ENCODE data around the gene CALHM3. TPM values are rescaled to one million over a fixed set of nuclear protein-coding genes. Genes with fewer than 3 reads are reported as not detected.

The CALHM3 gene
- total RNA-seq, 1 experiment from 2014 or later, result 0.13 TPM

- TF ChIP-seq NFATC4 (CRISPR knock-in tag; IDR thresholded peaks at IDR 0.05), result no peak
- no peak for TF ChIP-seq TCF7 (CRISPR knock-in tag; IDR thresholded peaks at IDR 0.05; ENCODE audit: low read depth)
- TF ChIP-seq NR3C1 (CRISPR knock-in tag; conservative IDR thresholded peaks at IDR 0.05; ENCODE audit: low read depth), result no peak
- no peak for TF ChIP-seq MYBL2 (CRISPR knock-in tag; IDR thresholded peaks at IDR 0.05)
- no peak for TF ChIP-seq SMAD4 (CRISPR knock-in tag; IDR thresholded peaks at IDR 0.05)
- no peak for TF ChIP-seq FOXP1 (CRISPR knock-in tag; IDR thresholded peaks at IDR 0.05; ENCODE audit: borderline replicate concordance)
- no peak for TF ChIP-seq GABPB1 (CRISPR knock-in tag; IDR thresholded peaks at IDR 0.05)
Measured at GRCh38 chr10:103499881-103500280, 20.8 kb upstream of the CALHM3 start (continued).

DNA sequence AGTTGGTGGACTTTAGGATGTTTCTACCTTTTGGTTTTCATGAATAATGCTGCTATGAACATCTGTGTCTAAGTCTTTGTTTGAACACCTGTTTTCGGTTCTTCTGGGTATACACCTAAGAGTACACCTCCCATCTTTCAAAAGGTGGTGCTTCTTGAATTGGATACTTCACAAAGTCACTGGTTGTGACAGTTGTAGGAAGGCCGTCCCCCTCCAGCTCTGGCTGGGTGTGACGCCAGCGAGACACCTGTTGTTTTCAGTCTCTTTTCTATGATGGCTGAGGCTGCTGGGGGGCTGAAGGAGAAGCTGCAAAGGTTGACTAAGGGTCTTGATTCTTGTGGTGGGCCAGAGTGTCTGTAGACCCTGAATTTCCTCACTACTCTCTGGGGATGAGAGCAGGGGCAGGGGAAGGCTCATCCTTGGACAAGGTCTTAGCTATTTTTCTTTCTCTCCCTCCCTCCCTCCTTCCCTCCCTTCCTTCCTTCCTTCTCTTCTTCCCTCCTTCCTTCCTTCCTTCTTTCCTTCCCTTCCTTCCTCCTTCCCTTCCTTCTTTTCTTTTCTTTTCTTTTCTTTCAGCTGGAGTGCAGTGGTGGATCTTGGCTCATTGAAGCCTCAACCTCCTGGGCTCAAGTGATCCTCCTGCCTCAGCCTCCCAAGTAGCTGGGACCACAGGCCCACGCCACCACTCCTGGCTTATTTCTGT is 20.0 kb upstream of the CALHM3 start:
- ChIA-PET POLR2A (no interaction called here), CTCF (interaction anchor here (0.7 to 1.4 kb wide), 3 partner anchors 56 to 94 kb away, joined by 3 to 5 read pairs (median 4); no protein-coding TSS in a partner anchor)
- ATAC-seq (no peak), DNase-seq (ENCODE audit: low spot score) (no peak)
- H3K36me3 Mint-ChIP-seq, result no peaks in the 10 kb centered on the region
- no peak for TF ChIP-seq NR1H2 (CRISPR knock-in tag; IDR thresholded peaks at IDR 0.05)
- TF ChIP-seq FOXK1 (CRISPR knock-in tag; IDR thresholded peaks at IDR 0.05), result no peak
- no peak for TF ChIP-seq GTF2I (CRISPR knock-in tag; conservative IDR thresholded peaks at IDR 0.05)
- TF ChIP-seq NR3C1 (CRISPR knock-in tag; conservative IDR thresholded peaks at IDR 0.05; ENCODE audit: low read depth), result no peak
- no peak for TF ChIP-seq SMAD4 (CRISPR knock-in tag; IDR thresholded peaks at IDR 0.05)
- TF ChIP-seq JAZF1 (CRISPR knock-in tag; IDR thresholded peaks at IDR 0.05), result no peak
- TF ChIP-seq, protein P1, sequence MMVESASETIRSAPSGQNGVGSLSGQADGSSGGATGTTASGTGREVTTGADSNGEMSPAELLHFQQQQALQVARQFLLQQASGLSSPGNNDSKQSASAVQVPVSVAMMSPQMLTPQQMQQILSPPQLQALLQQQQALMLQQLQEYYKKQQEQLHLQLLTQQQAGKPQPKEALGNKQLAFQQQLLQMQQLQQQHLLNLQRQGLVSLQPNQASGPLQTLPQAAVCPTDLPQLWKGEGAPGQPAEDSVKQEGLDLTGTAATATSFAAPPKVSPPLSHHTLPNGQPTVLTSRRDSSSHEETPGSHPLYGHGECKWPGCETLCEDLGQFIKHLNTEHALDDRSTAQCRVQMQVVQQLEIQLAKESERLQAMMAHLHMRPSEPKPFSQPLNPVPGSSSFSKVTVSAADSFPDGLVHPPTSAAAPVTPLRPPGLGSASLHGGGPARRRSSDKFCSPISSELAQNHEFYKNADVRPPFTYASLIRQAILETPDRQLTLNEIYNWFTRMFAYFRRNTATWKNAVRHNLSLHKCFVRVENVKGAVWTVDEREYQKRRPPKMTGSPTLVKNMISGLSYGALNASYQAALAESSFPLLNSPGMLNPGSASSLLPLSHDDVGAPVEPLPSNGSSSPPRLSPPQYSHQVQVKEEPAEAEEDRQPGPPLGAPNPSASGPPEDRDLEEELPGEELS (CRISPR knock-in tag; IDR thresholded peaks at IDR 0.05), result no peak
- no peak for TF ChIP-seq SOX15 (CRISPR knock-in tag; IDR thresholded peaks at IDR 0.05)
- TF ChIP-seq ZNF423 (CRISPR knock-in tag; IDR thresholded peaks at IDR 0.05), result no peak
- no peak for TF ChIP-seq E2F1 (CRISPR knock-in tag; IDR thresholded peaks at IDR 0.05)
- TF ChIP-seq NR2C2 (CRISPR knock-in tag; IDR thresholded peaks at IDR 0.05), result no peak
- no peak for TF ChIP-seq ZNF121 (CRISPR knock-in tag; IDR thresholded peaks at IDR 0.05)
- TF ChIP-seq ZNF671 (CRISPR knock-in tag; IDR thresholded peaks at IDR 0.05), result no peak
- no peak for TF ChIP-seq PRDM15 (CRISPR knock-in tag; IDR thresholded peaks at IDR 0.05)
- TF ChIP-seq, protein P2, sequence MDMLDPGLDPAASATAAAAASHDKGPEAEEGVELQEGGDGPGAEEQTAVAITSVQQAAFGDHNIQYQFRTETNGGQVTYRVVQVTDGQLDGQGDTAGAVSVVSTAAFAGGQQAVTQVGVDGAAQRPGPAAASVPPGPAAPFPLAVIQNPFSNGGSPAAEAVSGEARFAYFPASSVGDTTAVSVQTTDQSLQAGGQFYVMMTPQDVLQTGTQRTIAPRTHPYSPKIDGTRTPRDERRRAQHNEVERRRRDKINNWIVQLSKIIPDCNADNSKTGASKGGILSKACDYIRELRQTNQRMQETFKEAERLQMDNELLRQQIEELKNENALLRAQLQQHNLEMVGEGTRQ (CRISPR knock-in tag; IDR thresholded peaks at IDR 0.05), result no peak
- no peak for TF ChIP-seq EMX1 (CRISPR knock-in tag; IDR thresholded peaks at IDR 0.05)
- peaks cover 49% of the 10 kb centered on the region for H3K27me3 Mint-ChIP-seq (ENCODE audit: low read depth)
- no peak overlapping the region for H3K4me3 Mint-ChIP-seq
- H3K9me3 Mint-ChIP-seq, result no peaks in the 10 kb centered on the region
- no peak overlapping the region for H3K27ac Mint-ChIP-seq
- peaks cover 7% of the 10 kb centered on the region for H3K4me1 Mint-ChIP-seq

Data from WTC11 (cell line).